Fibroblast of the aortic adventitia (primary cell): ENCODE data around the gene MOV10L1. TPM values are rescaled to one million over a fixed set of nuclear protein-coding genes. Genes with fewer than 3 reads are reported as not detected.

Source experiments
- DNase-seq: peaks from one replicate; pipeline ENCODE4 v3.0.0-alpha.2; 2010; ENCODE audit warnings: low read depth
- H3K4me3 ChIP-seq: 2 replicates; pipeline ENCODE4 v1.5.1; 2011; ENCODE audit warnings: low read depth, mild to moderate bottlenecking, control low read depth, low read length, moderate library complexity
- total RNA-seq: library from RNA; depleted of rRNA; stranded (reverse); fragments of >200 nt; gene quantifications from 2 replicates; pipeline ENCODE4 v1.2.3, GENCODE V29; 2012; ENCODE audit warnings: low replicate concordance
- TF ChIP-seq, protein P1 (sequence below): IDR thresholded peaks from 2 replicates; pipeline ENCODE4 v1.5.1; 2011; ENCODE audit warnings: mild to moderate bottlenecking, low read length, control low read depth, inconsistent platforms; ENCODE audit not compliant: insufficient read depth

Gene MOV10L1
- total RNA-seq, 1 donor = 5.1 TPM

DNA sequence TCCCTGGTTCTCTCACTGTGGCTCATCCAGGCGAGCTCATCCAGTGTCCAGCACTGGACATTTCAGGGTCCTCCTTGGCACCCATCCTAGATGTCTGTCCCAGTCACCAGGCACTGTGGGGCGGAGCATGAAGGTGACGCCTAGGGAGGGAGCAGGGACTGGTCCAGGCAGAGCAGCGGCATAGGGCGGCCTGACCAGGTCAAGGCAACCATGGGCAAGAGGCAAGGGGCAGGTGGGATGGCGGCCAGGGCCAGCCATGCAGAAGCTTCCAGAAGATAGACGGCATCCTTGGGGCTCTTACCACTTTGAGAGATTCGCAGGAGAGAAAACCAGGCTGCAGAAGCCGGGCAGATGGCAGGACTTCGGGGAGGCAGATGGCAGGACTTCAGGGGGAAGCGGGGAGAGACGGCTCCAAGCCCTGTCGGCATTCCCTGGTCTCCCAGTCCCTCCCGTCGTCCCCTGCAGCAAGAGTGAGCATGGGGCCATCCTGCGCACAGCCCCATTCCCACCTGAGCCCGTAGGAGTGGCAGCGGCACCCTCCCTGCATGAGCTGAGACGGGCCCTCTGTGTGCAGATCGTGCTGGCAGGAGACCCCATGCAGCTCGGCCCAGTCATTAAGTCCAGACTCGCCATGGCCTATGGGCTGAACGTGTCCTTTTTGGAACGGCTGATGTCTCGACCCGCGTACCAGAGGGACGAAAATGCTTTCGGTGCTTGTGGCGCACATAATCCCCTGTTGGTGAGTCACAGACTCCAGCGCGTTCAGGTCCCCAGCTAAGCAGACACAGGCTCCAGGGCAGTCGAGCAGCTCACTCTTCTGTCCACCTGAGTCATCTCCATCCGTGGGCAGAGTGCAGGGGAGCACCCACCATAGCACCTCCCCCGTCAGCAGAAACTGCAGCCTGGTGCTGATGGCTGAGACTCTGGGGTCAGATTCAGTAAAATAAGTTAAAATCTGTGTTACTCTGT, 60.6 kb downstream of the MOV10L1 start:
- no peak for DNase-seq
- H3K4me3 ChIP-seq = no peak overlapping the region
- TF ChIP-seq, protein P1, sequence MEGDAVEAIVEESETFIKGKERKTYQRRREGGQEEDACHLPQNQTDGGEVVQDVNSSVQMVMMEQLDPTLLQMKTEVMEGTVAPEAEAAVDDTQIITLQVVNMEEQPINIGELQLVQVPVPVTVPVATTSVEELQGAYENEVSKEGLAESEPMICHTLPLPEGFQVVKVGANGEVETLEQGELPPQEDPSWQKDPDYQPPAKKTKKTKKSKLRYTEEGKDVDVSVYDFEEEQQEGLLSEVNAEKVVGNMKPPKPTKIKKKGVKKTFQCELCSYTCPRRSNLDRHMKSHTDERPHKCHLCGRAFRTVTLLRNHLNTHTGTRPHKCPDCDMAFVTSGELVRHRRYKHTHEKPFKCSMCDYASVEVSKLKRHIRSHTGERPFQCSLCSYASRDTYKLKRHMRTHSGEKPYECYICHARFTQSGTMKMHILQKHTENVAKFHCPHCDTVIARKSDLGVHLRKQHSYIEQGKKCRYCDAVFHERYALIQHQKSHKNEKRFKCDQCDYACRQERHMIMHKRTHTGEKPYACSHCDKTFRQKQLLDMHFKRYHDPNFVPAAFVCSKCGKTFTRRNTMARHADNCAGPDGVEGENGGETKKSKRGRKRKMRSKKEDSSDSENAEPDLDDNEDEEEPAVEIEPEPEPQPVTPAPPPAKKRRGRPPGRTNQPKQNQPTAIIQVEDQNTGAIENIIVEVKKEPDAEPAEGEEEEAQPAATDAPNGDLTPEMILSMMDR = no peak

- TF ChIP-seq, protein P1 = no peak
- H3K4me3 ChIP-seq = no peak overlapping the region
- DNase-seq = no peak
Measured at GRCh38 chr22:50151571-50152537, 62.0 kb downstream of the MOV10L1 start.

- DNase-seq = no peak
- TF ChIP-seq, protein P1 = no peak
- no peak overlapping the region for H3K4me3 ChIP-seq
Measured at GRCh38 chr22:50153056-50153755, 63.4 kb downstream of the MOV10L1 start.

- no peak overlapping the region for H3K4me3 ChIP-seq
- DNase-seq = no peak
- TF ChIP-seq, protein P1 = no peak
Measured at GRCh38 chr22:50153756-50154140, 63.9 kb downstream of the MOV10L1 start.

GRCh38 chr22:50157709-50158375, 68.0 kb downstream of the MOV10L1 start:
- TF ChIP-seq, protein P1 = no peak
- no peak overlapping the region for H3K4me3 ChIP-seq
- no peak for DNase-seq

- no peak for DNase-seq
- TF ChIP-seq, protein P1 = no peak
- no peak overlapping the region for H3K4me3 ChIP-seq
Measured at GRCh38 chr22:50160947-50161346, 71.1 kb downstream of the MOV10L1 start.
